A549 (cell line): ENCODE data around the gene RXFP1.

ENCODE experiments used
- BHLHE40 ChIP-seq: IDR thresholded peaks from 2 replicates; pipeline ENCODE4 v1.6.1; 2012; ENCODE audit warnings: low read depth, low read length, inconsistent platforms
- CTCF ChIP-seq: fragments of >200 bp; sonication (Bioruptor Twin); formaldehyde crosslinking; IDR thresholded peaks from 3 replicates; pipeline ENCODE4 v1.5.1; 2016
- EP300 ChIP-seq, 2 experiments: fragments of >200 bp; sonication (Bioruptor Twin); formaldehyde crosslinking; IDR thresholded peaks; 2 replicates in 1 of 2; 3 replicates in 1 of 2; pipeline ENCODE4 v1.6.1; 2016 to 2017
- ESRRA ChIP-seq: fragments of 150-350 bp; IDR thresholded peaks from 2 replicates; pipeline ENCODE4 v1.6.1; 2014; ENCODE audit warnings: mild to moderate bottlenecking, low read length, borderline replicate concordance
- MAZ ChIP-seq: fragments of 150-350 bp; IDR thresholded peaks from 2 replicates; pipeline ENCODE4 v1.6.1; 2014; ENCODE audit warnings: antibody characterized with exemption, low read depth, low read length, borderline replicate concordance
- NFE2L2 ChIP-seq: fragments of 150-350 bp; conservative IDR thresholded peaks from 2 replicates; pipeline ENCODE4 v1.6.1; 2014; ENCODE audit warnings: low read length
- PHF8 ChIP-seq: fragments of 200-600 bp; sonication (generic); IDR thresholded peaks from 2 replicates; pipeline ENCODE4 v1.6.1; 2016; ENCODE audit warnings: low read depth, mild to moderate bottlenecking, antibody characterized with exemption, moderate library complexity, borderline replicate concordance
- REST ChIP-seq: fragments of 200-600 bp; sonication (generic); IDR thresholded peaks from 2 replicates; pipeline ENCODE4 v1.6.1; 2016; ENCODE audit warnings: antibody characterized with exemption, mild to moderate bottlenecking, moderate library complexity
- USF2 ChIP-seq: fragments of 450-650 bp; IDR thresholded peaks from 2 replicates; pipeline ENCODE4 v1.6.1; 2014; ENCODE audit warnings: antibody characterized with exemption

GRCh38 chr4:158652920-158653319, 131.2 kb downstream of the RXFP1 start:
- TF ChIP-seq CTCF, result no peak
- no peak for TF ChIP-seq MAZ
- no peak for TF ChIP-seq PHF8
- TF ChIP-seq EP300 (IDR thresholded peaks at IDR 0.05), result no peak
- no peak for TF ChIP-seq USF2
- no peak for TF ChIP-seq ESRRA
- no peak for TF ChIP-seq REST
- TF ChIP-seq NFE2L2, result no peak
- TF ChIP-seq BHLHE40, result no peak
